Measurements from ENCODE around the gene SLC17A1. TPM values are rescaled to one million over a fixed set of nuclear protein-coding genes. Genes with fewer than 3 reads are reported as not detected.

Gene SLC17A1
- total RNA-seq (under 1 TPM in 3 of 9 donors, not detected in 6; 0.06 to 0.23 (median 0.18) TPM), polyA plus RNA-seq (1 to 10 TPM in 1 of 3 donors, under 1 TPM in 1, not detected in 1; 0.44 to 1.0 TPM)
- long read RNA-seq, donor 1, result 0 reads
- long read RNA-seq, donor 2, result 0 reads
- long read RNA-seq, donor 3, result 0 reads
- long read RNA-seq, donor 4, result 0 reads
- long read RNA-seq, donor 5, partial matches to known transcripts, result 0 of 1 reads
- long read RNA-seq, donor 5, other reads (novel, unspliced or antisense), result 1 of 1 reads
- long read RNA-seq, donor 6, result 0 reads
- long read RNA-seq, donor 7, result 0 reads
- long read RNA-seq, donor 8, result 0 reads
- long read RNA-seq, donor 9, result 0 reads
- long read RNA-seq, donor 10, result 0 reads

DNA sequence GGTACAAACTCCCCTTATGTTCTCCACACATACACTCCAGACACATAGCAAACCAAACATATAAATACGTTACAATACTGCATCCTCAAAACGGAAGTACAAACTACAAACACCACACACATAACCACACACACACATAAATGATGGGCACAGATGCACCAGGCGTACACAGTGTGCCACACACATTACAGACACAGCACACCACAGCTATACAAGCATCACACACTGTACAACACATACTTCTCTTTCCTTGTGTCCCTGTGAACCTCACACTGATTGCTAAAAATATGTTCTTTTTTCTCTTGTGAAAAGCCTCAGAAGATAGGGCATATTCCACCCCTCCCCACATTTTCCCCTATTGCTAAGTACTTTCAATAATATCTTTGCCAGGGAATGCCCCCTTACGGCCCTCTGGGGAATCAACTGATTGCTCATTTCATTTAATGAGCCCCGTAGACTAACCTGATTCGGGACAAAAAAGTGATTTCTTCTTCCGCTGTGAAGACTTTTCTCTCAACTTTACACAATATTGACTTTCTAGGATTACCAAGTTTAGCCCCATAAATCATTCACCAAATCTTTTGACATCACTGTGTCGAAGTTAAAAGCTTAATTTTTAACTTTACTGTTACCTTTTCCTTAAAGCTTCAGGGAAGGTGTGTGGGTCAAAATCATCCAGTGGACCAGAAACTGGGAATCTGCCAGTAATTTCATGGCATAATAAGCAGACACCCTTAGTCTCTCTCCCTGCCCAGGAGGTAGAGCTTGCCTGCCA lies at the start of gene SLC17A1:
TSS of gene SLC17A1 (minus strand) at position 521 of the 775 bp plus-strand sequence. CDS start 1,495 bp downstream, outside the sequence.
- no peak for TF ChIP-seq CTCF (IDR thresholded peaks at IDR 0.05)
- no peak for TF ChIP-seq POLR2A (IDR thresholded peaks at IDR 0.05)
- H3K9me3 ChIP-seq (replicated peaks in 1 of 3), result no peaks in the 10 kb centered on the region
- no peak within 1 kb of the TSS for H3K4me3 ChIP-seq
- H3K27ac ChIP-seq, result no peak within 1 kb of the TSS
- DNase-seq, result no peak
- 66 to 77% (median 75%) methylated on average over 8 of the region's 8 CpGs for WGBS, 4 donors
- no peaks in the 10 kb centered on the region for H3K4me1 ChIP-seq (replicated peaks in 1 of 2)
- intact Hi-C loops (cut with DNase I), result no loop called here
- no peaks in the 10 kb centered on the region for H3K36me3 ChIP-seq (replicated peaks in 1 of 2)
- no peaks in the 10 kb centered on the region for H3K27me3 ChIP-seq

DNA sequence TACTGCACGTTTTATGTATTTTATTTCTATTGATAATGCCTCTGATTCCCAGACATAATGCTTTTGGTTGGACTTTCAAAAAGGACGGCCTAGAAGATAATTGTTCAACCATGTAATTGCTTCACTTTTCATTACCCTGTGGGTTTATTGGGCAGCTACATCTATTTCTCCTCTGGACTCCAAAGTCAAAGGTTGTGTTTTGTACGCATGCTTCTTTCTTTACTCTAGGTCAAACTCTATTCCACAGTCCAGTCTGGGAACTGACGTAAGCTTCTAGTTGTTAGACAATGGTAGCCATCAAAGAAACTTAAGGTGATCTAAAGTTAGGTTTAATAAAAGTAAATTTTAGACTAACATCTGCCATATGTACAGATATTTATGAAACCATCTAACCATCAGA lies 48.7 kb upstream of the SLC17A1 start:
- 87 to 92% (median 89%) methylated on average over 4 of the region's 4 CpGs for WGBS, 4 donors
- TF ChIP-seq POLR2A (IDR thresholded peaks at IDR 0.05) (no peak), CTCF (IDR thresholded peaks at IDR 0.05) (no peak)
- no peaks in the 10 kb centered on the region for H3K36me3 ChIP-seq (replicated peaks in 1 of 2)
- DNase-seq, result no peak
- no peak overlapping the region for H3K4me3 ChIP-seq
- H3K9me3 ChIP-seq (replicated peaks in 1 of 3), result no peaks in the 10 kb centered on the region
- intact Hi-C loops (cut with DNase I), result loop anchor here in 1 of 2 donors (10.0 kb wide), 1 partner anchor 156 kb away; a partner anchor contains a TSS
- H3K27ac ChIP-seq, result no peak overlapping the region
- no peaks in the 10 kb centered on the region for H3K27me3 ChIP-seq
- peaks cover 3 to 21% of the 10 kb centered on the region in 2 donors for H3K4me1 ChIP-seq (replicated peaks in 1 of 2)

DNA sequence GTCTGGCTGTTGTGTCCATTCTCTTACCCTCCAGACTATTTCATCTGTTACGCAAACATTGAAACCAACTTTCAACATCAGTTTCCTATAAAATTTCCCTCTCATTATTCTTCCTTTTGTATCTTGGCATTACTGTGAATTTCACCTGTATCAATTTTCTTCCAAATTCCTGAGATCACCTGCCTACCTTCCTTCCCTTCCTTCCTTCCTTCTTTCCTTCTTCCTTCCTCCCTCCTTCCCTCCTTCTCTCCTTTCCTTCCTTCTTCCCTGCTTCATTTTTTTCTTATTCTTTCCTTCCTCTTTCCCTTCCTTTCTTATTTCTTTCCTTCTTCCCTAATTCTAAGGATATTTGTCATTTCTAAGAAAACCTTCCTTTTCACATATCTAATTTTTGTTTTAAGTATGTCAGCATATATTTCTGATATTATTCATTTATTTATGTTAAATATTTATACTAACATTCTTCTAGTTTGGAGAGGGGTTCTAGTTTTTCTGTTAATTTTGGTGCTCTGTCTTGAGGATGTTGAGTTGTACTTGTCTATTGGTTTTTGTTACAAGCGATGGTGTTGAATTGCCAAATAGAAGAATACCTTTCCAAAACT lies 47.0 kb upstream of the SLC17A1 start:
- H3K4me3 ChIP-seq, result no peak overlapping the region
- H3K4me1 ChIP-seq (replicated peaks in 1 of 2), result peaks cover 0 to 17% of the 10 kb centered on the region in 2 donors
- TF ChIP-seq POLR2A (IDR thresholded peaks at IDR 0.05) (no peak), CTCF (IDR thresholded peaks at IDR 0.05) (no peak)
- no peak for DNase-seq
- H3K27ac ChIP-seq, result no peak overlapping the region
- no peaks in the 10 kb centered on the region for H3K27me3 ChIP-seq
- no peaks in the 10 kb centered on the region for H3K9me3 ChIP-seq (replicated peaks in 1 of 3)
- H3K36me3 ChIP-seq (replicated peaks in 1 of 2), result no peaks in the 10 kb centered on the region
- 94 to 100% (median 97%) methylated on average over 2 of the region's 2 CpGs for WGBS, 4 donors
- intact Hi-C loops (cut with DNase I), result no loop called here

Measured in adrenal gland (tissue), 19 donors.